Memory B cell (primary cell): ENCODE data around the gene ZBTB16.
"Not testable (repeated sequence)": the region's sequence is repeated elsewhere in the genome, so short reads cannot be mapped to it uniquely, and the experiment has no call there.

Experiments
- ATAC-seq: fragments of 150-1000 bp; cut with Tn5 transposase; 2 replicates; pipeline ENCODE4 v1.10.0; 2021; ENCODE audit warnings: low read depth, mild to moderate bottlenecking, moderate library complexity
- DNase-seq, 2 donors: peaks; one replicate each; pipeline ENCODE4 v3.0.0; 2022; ENCODE audit warnings: low spot score in 2 of 2
- H3K27ac Mint-ChIP-seq: one replicate; pipeline ENCODE4 v1.8.0; 2022; ENCODE audit warnings: mild to moderate bottlenecking, moderate library complexity, mixed read lengths
- H3K27me3 Mint-ChIP-seq: one replicate; pipeline ENCODE4 v1.8.0; 2022; ENCODE audit warnings: mixed read lengths
- H3K36me3 Mint-ChIP-seq: one replicate; pipeline ENCODE4 v1.8.0; 2022; ENCODE audit warnings: mild to moderate bottlenecking, mixed read lengths
- H3K4me1 Mint-ChIP-seq: one replicate; pipeline ENCODE4 v1.8.0; 2022; ENCODE audit warnings: mixed read lengths
- H3K4me3 Mint-ChIP-seq: one replicate; pipeline ENCODE4 v1.8.0; 2022; ENCODE audit warnings: mild to moderate bottlenecking, moderate library complexity, mixed read lengths
- H3K9me3 Mint-ChIP-seq: one replicate; pipeline ENCODE4 v1.8.0; 2022; ENCODE audit warnings: mixed read lengths

Gene ZBTB16

GRCh38 chr11:114033066-114033465, 26.4 kb upstream of the ZBTB16 start:
- H3K27me3 Mint-ChIP-seq: peaks cover 18% of the 10 kb centered on the region
- DNase-seq: no peak
- H3K36me3 Mint-ChIP-seq: no peaks in the 10 kb centered on the region
- H3K4me3 Mint-ChIP-seq: no peak overlapping the region
- H3K27ac Mint-ChIP-seq: no peak overlapping the region
- no peaks in the 10 kb centered on the region for H3K4me1 Mint-ChIP-seq
- H3K9me3 Mint-ChIP-seq: no peaks in the 10 kb centered on the region
- no peak for ATAC-seq

- ATAC-seq: no peak
- Mint-ChIP-seq H3K4me1 (no peaks in the 10 kb centered on the region), H3K27me3 (peaks cover 18% of the 10 kb centered on the region), H3K36me3 (no peaks in the 10 kb centered on the region), H3K9me3 (no peaks in the 10 kb centered on the region), H3K4me3 (no peak overlapping the region), H3K27ac (no peak overlapping the region)
- no peak for DNase-seq
Observed at GRCh38 chr11:114033572-114033971, 25.9 kb upstream of the ZBTB16 start.

- peaks cover 15% of the 10 kb centered on the region for H3K27me3 Mint-ChIP-seq
- no peaks in the 10 kb centered on the region for H3K4me1 Mint-ChIP-seq
- no peak for ATAC-seq
- H3K36me3 Mint-ChIP-seq: no peaks in the 10 kb centered on the region
- no peak overlapping the region for H3K27ac Mint-ChIP-seq
- no peak overlapping the region for H3K4me3 Mint-ChIP-seq
- H3K9me3 Mint-ChIP-seq: no peaks in the 10 kb centered on the region
- DNase-seq: no peak
Observed at GRCh38 chr11:114034956-114035355, 24.6 kb upstream of the ZBTB16 start.

- Mint-ChIP-seq H3K9me3 (no peaks in the 10 kb centered on the region), H3K27ac (no peak overlapping the region), H3K36me3 (no peaks in the 10 kb centered on the region), H3K4me1 (no peaks in the 10 kb centered on the region), H3K27me3 (peaks cover 11% of the 10 kb centered on the region), H3K4me3 (peak overlapping the region; percentile 53)
- DNase-seq (peak in 1 of 2 donors; percentile 29), ATAC-seq (peak; percentile 56)
Observed at GRCh38 chr11:114036147-114036811, 23.2 kb upstream of the ZBTB16 start.

- Mint-ChIP-seq H3K9me3 (no peaks in the 10 kb centered on the region), H3K27me3 (peaks cover 11% of the 10 kb centered on the region), H3K27ac (no peak overlapping the region), H3K4me1 (no peaks in the 10 kb centered on the region), H3K36me3 (no peaks in the 10 kb centered on the region), H3K4me3 (no peak overlapping the region)
- ATAC-seq: no peak
- DNase-seq: no peak
Observed at GRCh38 chr11:114036958-114037357, 22.6 kb upstream of the ZBTB16 start.

GRCh38 chr11:114039551-114039950, 20.0 kb upstream of the ZBTB16 start:
- DNase-seq (no peak), ATAC-seq (no peak)
- Mint-ChIP-seq H3K4me1 (peaks cover 4% of the 10 kb centered on the region), H3K36me3 (no peaks in the 10 kb centered on the region), H3K27me3 (peaks cover 7% of the 10 kb centered on the region), H3K27ac (no peak overlapping the region), H3K9me3 (no peaks in the 10 kb centered on the region), H3K4me3 (no peak overlapping the region)

- Mint-ChIP-seq H3K27ac (no peak overlapping the region), H3K4me1 (peaks cover 6% of the 10 kb centered on the region), H3K4me3 (no peak overlapping the region), H3K27me3 (peaks cover 2% of the 10 kb centered on the region), H3K36me3 (no peaks in the 10 kb centered on the region), H3K9me3 (no peaks in the 10 kb centered on the region)
- DNase-seq: no peak
- ATAC-seq: no peak
Observed at GRCh38 chr11:114040706-114041211, 18.8 kb upstream of the ZBTB16 start.

GRCh38 chr11:114042234-114042633, 17.3 kb upstream of the ZBTB16 start:
- peaks cover 7% of the 10 kb centered on the region for H3K27me3 Mint-ChIP-seq
- no peaks in the 10 kb centered on the region for H3K9me3 Mint-ChIP-seq
- no peak for DNase-seq
- H3K4me3 Mint-ChIP-seq: no peak overlapping the region
- H3K27ac Mint-ChIP-seq: no peak overlapping the region
- no peaks in the 10 kb centered on the region for H3K36me3 Mint-ChIP-seq
- ATAC-seq: no peak
- H3K4me1 Mint-ChIP-seq: peaks cover 6% of the 10 kb centered on the region

- DNase-seq (no peak), ATAC-seq (no peak)
- H3K4me3 Mint-ChIP-seq: no peak overlapping the region
- peaks cover 6% of the 10 kb centered on the region for H3K4me1 Mint-ChIP-seq
- peaks cover 5% of the 10 kb centered on the region for H3K27me3 Mint-ChIP-seq
- H3K27ac Mint-ChIP-seq: no peak overlapping the region
- H3K9me3 Mint-ChIP-seq: no peaks in the 10 kb centered on the region
- no peaks in the 10 kb centered on the region for H3K36me3 Mint-ChIP-seq
Observed at GRCh38 chr11:114044042-114044871, 15.3 kb upstream of the ZBTB16 start.

- H3K27ac Mint-ChIP-seq: no peak overlapping the region
- H3K36me3 Mint-ChIP-seq: no peaks in the 10 kb centered on the region
- H3K4me3 Mint-ChIP-seq: no peak overlapping the region
Observed at GRCh38 chr11:114047327-114047726, 12.2 kb upstream of the ZBTB16 start.

GRCh38 chr11:114049050-114049449, 10.5 kb upstream of the ZBTB16 start:
- Mint-ChIP-seq H3K36me3 (no peaks in the 10 kb centered on the region), H3K9me3 (no peaks in the 10 kb centered on the region), H3K27ac (no peak overlapping the region), H3K27me3 (peaks cover 7% of the 10 kb centered on the region), H3K4me3 (no peak overlapping the region), H3K4me1 (peaks cover 5% of the 10 kb centered on the region)
- ATAC-seq (no peak), DNase-seq (no peak)

More at GRCh38 chr11:114047327-114047726, 12.2 kb upstream of the ZBTB16 start:
- Mint-ChIP-seq H3K4me1 (peaks cover 6% of the 10 kb centered on the region), H3K9me3 (no peaks in the 10 kb centered on the region), H3K27me3 (peaks cover 7% of the 10 kb centered on the region)
- DNase-seq (no peak), ATAC-seq (no peak)

- H3K27ac Mint-ChIP-seq, DNase-seq, H3K27me3 Mint-ChIP-seq, H3K4me1 Mint-ChIP-seq, ATAC-seq, H3K9me3 Mint-ChIP-seq, H3K36me3 Mint-ChIP-seq, H3K4me3 Mint-ChIP-seq: not testable (repeated sequence)
Observed at GRCh38 chr11:114049766-114050165, 9.7 kb upstream of the ZBTB16 start.

- Mint-ChIP-seq H3K4me1 (no peaks in the 10 kb centered on the region), H3K36me3 (no peaks in the 10 kb centered on the region), H3K4me3 (no peak overlapping the region), H3K27me3 (peaks cover 9% of the 10 kb centered on the region), H3K9me3 (no peaks in the 10 kb centered on the region), H3K27ac (no peak overlapping the region)
- DNase-seq (no peak), ATAC-seq (no peak)
Observed at GRCh38 chr11:114050258-114050927, 9.1 kb upstream of the ZBTB16 start.

GRCh38 chr11:114051558-114051957, 8.0 kb upstream of the ZBTB16 start:
- Mint-ChIP-seq H3K27me3 (peaks cover 9% of the 10 kb centered on the region), H3K27ac (no peak overlapping the region), H3K4me1 (no peaks in the 10 kb centered on the region), H3K9me3 (no peaks in the 10 kb centered on the region), H3K4me3 (no peak overlapping the region), H3K36me3 (no peaks in the 10 kb centered on the region)
- no peak for ATAC-seq
- no peak for DNase-seq
